ENCODE data around the gene SMIM32.

- TF ChIP-seq POLR2A (IDR thresholded peaks at IDR 0.05; ENCODE audit: insufficient read depth in 1 of 2, low read depth in 2 of 2, low read length in 2 of 2): no peak
- no peak for TF ChIP-seq NPAS2 (CRISPR knock-in tag; IDR thresholded peaks at IDR 0.05; ENCODE audit: borderline replicate concordance)
- TF ChIP-seq, protein P1, sequence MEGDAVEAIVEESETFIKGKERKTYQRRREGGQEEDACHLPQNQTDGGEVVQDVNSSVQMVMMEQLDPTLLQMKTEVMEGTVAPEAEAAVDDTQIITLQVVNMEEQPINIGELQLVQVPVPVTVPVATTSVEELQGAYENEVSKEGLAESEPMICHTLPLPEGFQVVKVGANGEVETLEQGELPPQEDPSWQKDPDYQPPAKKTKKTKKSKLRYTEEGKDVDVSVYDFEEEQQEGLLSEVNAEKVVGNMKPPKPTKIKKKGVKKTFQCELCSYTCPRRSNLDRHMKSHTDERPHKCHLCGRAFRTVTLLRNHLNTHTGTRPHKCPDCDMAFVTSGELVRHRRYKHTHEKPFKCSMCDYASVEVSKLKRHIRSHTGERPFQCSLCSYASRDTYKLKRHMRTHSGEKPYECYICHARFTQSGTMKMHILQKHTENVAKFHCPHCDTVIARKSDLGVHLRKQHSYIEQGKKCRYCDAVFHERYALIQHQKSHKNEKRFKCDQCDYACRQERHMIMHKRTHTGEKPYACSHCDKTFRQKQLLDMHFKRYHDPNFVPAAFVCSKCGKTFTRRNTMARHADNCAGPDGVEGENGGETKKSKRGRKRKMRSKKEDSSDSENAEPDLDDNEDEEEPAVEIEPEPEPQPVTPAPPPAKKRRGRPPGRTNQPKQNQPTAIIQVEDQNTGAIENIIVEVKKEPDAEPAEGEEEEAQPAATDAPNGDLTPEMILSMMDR (CRISPR knock-in tag; IDR thresholded peaks at IDR 0.05): no peak
- TF ChIP-seq RAD21 (CRISPR knock-in tag; IDR thresholded peaks at IDR 0.05): no peak
- no peak for TF ChIP-seq NR3C1 (CRISPR knock-in tag; IDR thresholded peaks at IDR 0.05)
- TF ChIP-seq EZH2 (conservative IDR thresholded peaks at IDR 0.05; ENCODE audit: low read depth, low read length): no peak
Measured at GRCh38 chr5:136155078-136155477, 37.9 kb downstream of the SMIM32 start.
